Measurements from ENCODE around the gene UBL3.

DNA sequence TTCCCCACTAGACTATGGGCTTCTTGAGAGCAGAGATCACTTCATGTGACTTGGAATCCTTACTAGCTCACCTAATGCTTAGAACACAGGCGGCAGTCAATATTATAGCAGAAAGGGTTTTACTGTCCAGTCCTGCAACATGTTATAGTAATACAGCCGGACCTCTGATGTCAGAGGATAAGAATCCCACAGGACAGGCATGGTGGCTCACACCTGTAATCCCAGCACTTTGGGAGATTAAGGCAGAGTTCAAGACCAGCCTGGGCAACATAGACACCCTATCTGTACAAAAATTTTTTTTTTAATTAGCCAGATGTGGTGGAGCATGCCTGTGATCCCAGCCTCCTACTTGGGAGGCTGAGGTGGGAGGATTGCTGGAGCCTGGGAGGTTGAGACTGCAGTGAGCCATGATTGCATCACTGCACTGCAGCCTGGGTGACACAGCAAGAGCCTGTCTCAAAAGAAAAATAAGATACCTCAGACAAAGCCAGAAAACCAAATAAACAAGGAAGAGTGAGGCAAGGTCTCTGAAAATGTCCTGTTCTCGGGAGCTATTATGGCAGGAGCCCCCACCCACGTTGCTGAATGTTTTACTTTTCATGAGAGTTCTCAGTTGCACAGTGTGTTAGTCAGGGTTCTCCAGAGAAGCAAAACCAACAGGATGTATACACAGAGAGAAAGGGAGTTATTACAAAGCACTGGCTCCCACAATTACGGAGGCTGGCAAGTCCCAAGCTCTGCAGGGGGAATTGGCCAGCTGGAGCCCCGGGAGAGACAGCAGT, 100.8 kb downstream of the UBL3 start:
- TF ChIP-seq POLR2A (IDR thresholded peaks at IDR 0.05; ENCODE audit: low read depth, low read length) (no peak), POLR2AphosphoS5 (IDR thresholded peaks at IDR 0.05; ENCODE audit: low read depth, low read length) (no peak)
